Activated naive CD4-positive, alpha-beta T cell (primary cell): Measurements from ENCODE around the gene INPP4A.

Experiments
- DNase-seq, 4 experiments: peaks; one replicate each; lab custom pipeline; 2025; lab: John Stamatoyannopoulos, UW

The INPP4A gene

GRCh38 chr2:98643496-98644100 lies 198.9 kb downstream of the INPP4A start:
- no peak for DNase-seq
